HG02981 (cell line): ENCODE data around the gene SOWAHC.
"Not testable (repeated sequence)": the region's sequence is repeated elsewhere in the genome, so short reads cannot be mapped to it uniquely, and the experiment has no call there.

Experiments
- ATAC-seq: cut with Tn5 transposase; IDR thresholded peaks from one replicate; pipeline ENCODE4 v1.9.1; 2021; ENCODE audit warnings: mild to moderate bottlenecking, moderate library complexity; ENCODE audit not compliant: unreplicated experiment

The SOWAHC gene, protein sequence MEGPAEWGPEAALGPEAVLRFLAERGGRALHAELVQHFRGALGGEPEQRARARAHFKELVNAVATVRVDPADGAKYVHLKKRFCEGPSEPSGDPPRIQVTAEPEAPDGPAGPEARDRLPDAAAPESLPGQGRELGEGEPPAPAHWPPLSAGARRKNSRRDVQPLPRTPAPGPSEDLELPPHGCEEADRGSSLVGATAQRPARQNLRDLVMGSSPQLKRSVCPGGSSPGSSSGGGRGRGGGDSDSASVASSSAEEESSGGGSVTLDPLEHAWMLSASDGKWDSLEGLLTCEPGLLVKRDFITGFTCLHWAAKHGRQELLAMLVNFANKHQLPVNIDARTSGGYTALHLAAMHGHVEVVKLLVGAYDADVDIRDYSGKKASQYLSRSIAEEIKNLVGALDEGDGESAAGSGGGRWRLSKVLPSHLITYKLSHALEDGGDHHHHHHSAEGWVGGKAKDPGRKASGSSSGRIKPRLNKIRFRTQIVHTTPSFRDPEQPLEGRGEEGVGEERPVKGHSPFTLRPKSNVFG

DNA sequence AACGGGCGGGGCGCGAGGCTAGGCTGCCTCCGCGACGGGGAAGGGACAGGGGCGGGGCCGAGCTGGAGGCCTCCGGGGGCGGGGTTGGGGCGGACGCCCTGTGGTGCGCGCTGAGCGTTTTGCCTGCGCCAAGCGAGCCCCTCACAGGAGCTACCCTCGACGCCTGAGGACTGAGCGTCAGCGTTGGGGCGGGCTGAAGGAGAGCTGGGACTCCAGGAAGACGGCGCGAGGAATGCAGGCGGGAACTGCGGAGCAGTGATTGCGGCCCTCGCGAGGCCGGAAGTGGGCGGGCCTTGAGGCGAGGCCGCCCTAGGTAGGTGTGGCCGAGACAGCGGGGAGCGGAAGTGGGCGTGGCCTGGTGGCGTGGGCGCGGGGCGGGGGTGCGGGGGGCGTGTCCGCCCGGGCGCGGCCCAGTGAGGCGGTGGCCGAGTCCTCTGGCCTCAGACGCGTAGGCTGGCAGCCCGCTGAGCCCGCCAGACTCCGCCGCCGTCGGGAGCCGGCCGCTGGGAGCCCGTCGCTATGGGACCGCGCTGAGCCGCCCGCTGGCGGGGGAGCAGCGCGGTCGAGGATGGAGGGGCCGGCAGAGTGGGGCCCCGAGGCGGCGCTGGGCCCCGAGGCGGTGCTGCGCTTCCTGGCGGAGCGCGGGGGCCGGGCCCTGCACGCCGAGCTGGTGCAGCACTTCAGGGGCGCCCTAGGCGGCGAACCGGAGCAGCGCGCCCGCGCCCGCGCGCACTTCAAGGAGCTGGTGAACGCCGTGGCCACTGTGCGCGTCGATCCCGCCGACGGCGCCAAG lies at the start of gene SOWAHC, which contains the start of gene SEPTIN10:
SOWAHC (plus strand) TSS at position 443 of the 793 bp plus-strand sequence; CDS start at position 569, 126 bp downstream.
SEPTIN10 (minus strand) TSS at position 45 of the 793 bp plus-strand sequence. CDS start 139 bp downstream, outside the sequence.
- ATAC-seq: peak; percentile 78

DNA sequence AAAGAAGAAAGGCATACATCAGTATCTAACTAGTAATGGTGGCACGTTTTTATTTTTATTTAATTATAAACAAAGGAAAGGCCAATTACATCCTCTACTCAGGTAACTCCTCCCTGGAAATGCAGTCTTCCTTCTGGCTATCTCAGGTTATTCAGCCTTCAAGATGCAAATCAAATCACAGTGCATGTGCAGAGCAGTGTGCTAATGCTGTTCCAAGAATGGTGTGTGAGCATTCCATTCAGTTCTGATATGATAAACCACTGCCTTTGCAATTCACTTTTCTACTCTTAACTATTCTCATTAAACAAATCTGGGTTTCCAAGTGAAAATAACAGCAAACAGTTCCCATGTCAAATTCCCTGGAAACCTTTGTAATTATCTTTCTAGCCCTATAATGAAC lies 38.8 kb upstream of the SOWAHC start:
- ATAC-seq: no peak

DNA sequence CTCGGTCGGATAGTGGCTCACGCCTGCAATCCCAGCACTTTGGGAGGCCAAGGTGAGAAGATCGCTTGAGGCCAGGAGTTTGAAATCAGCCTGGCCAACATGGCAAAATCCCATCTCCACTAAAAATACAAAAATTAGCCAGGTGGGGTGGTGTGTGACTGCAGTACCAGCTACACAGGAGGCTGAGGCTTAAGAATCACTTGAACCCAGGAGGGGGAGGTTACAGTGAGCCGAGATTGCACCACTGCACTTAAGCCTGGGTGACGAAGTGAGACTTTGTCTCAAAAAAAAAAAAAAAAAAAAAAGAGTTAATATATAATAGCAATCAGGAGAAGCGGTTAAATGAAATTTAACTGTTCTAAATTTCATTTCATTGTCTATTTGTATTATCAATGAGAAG lies 36.5 kb upstream of the SOWAHC start:
- not testable (repeated sequence) for ATAC-seq

DNA sequence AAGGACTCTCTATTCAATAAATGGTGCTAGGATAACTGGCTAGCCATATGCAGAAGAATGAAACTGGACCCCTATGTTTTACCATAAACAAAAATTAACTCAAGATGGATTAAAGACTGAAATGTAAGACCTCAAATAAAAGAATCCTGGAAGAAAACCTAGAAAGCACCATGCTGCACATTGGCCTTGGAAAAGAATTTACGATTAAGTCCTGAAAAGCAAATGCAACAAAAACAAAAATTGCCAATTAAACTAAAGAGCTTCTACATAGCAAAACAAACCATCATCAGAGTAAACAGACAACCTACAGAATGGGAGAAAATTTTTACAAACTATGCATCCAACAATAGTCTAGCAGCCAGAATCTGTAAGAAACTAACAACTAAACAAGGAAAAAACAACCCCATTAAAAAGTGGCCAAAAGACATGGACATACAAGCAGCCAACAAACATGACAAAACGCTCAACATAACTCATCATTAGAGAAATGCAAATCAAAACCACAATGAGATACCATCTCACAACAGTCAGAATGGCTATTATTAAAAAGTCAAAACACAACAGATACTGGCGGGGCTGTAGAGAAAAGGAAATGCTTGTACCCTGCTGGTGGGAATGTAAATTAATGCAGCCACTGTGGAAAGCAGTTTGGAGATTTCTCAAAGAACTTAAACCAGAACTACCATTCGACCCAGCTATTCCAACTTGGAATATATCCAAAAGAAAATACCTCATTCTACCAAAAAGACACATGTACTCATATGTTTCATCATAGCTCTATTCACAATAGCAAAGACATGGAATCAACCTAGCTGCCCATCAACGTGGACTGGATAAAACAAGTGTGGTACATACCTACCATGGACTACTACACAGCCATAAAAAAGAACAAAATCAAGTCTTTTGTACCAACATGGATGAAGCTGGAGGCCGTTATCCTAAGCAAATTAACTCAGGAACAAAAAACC lies 31.0 kb upstream of the SOWAHC start:
- no peak for ATAC-seq

DNA sequence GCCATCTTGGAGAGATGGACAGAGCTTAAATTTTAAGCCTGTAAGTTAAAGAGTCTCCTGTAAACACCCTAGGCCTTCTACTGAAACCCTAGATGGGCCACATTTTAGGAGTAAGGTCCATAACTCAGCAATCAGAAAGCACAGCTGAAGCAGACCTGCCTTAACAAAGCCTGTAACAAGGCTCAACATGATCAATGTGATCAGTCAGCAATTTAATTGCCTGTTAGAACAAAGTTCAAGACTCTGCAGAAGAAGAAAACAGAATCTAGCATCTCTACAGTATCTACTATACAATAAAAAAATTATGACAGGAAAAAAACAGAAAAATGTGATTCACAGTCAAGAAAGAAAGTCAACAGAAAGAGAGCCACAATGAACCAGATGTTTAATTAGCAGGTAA lies 27.5 kb upstream of the SOWAHC start:
- ATAC-seq: no peak

DNA sequence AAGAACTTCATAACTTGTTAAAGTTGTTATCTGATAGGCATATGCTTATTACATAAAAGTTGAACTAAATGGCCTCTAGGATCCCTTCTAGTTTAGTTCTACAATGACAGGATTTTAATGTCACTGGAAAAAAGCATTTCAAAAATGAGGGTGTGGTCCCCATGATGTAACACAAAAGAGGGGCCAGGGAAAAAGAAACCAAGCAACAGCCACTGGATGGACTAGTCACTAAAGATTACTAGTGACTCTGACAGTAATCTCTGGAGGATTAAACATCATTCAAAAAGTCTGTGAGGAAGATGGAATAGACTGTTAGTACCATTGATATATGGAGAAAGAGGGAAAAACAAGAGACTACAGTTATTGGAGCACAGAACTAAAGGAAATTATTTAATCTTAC lies 23.0 kb upstream of the SOWAHC start:
- ATAC-seq: no peak

DNA sequence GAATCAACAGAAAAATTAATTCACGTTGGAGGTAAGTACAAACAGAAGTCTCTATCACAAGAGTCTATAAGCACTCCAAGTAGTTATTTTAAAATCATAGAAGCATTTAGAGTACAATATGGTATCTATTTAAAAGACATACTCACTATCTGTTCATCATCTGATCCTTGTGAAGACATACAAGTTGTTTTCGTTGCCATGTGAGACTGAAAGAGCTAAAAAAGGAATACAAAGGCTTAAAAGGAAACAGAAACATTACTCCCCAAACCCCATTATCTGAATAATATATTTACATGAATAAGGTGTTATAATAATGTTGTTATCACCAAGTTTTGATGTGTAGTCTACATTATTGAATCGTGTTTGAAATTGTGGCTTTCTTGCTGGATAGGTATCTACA lies 21.3 kb upstream of the SOWAHC start:
- ATAC-seq: no peak

DNA sequence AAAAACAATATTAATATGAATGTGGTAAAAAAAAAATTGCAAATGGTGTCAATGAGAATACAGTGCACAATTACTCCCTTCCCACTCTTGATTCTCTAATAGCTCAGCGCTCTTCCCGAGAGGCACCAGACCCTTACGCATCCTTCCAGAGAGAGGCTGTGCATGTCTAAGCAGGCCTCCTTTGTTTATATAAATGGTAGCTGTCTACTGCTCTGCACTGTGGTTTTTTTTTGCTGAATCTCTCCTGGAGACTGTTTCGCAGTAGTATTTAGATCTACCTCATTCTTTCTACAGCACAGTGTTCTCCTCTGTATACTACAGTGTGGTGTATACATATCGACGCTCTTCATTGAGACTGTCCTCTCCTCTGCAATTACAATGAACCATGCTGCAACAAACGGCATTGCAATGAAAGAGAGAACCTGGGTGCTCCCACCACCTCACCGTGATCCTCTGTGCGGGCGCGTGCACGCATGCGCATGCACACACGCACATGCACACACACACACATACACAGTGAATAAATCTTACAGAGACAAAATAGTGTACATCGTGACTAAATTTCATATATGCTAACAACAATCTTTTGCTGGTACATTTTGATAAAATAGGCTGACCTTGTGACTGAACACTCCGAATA lies 19.8 kb upstream of the SOWAHC start:
- ATAC-seq: no peak

DNA sequence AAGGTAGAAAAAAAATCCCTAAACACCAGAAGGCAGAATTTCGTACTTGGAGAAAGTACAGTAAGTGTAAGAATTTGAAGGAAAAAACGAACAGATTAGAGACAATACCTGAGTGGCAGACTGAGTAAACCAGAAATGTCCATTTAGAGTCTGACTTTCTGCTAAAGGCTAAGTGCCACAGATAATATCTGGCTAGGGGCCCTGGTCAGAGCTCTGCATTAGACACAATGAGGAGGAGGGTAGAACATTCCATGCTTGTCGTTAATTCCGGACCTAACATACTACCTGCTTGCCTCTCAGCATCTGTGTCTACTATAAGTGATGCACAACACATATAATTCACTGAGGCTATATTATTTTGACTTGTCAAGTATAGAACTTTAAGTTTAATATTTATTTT lies 18.5 kb upstream of the SOWAHC start:
- ATAC-seq: no peak

DNA sequence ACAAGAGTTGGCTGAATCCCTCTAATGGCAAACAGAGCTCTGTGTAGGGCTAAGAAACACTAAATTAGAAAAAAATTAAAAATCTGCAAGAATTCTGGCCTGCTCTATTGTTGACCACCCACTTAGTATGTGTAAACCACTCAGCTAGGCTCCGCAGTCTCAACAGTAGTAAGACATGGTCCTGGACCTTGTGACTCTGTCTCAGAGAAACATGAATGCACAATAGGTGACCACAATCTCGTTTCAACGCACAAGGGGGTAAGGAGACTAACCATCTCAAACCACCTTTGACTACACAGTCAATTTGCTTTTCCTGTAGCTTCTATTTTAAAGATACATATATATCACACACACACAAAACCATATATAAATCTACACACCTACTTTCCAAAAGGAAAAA lies 16.9 kb upstream of the SOWAHC start:
- ATAC-seq: no peak

DNA sequence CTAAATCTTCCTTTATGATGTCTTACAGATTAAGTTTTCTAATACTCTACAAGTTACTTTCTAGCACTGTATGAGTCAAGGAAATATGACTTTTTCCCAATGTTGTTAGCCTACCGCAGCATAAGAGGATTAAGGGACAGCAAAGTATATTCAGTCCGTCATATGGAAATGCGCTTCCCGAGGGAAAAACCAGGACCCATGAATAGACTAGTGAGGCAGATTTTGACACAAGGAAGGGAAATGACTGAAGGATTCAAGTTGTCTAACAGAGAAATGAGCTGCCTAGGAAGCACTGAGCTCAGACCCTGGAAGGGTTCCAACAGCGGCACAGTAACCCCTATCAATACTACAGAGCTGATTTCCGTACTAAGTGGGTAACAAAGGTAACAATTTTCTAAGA lies 12.4 kb upstream of the SOWAHC start:
- ATAC-seq: no peak

DNA sequence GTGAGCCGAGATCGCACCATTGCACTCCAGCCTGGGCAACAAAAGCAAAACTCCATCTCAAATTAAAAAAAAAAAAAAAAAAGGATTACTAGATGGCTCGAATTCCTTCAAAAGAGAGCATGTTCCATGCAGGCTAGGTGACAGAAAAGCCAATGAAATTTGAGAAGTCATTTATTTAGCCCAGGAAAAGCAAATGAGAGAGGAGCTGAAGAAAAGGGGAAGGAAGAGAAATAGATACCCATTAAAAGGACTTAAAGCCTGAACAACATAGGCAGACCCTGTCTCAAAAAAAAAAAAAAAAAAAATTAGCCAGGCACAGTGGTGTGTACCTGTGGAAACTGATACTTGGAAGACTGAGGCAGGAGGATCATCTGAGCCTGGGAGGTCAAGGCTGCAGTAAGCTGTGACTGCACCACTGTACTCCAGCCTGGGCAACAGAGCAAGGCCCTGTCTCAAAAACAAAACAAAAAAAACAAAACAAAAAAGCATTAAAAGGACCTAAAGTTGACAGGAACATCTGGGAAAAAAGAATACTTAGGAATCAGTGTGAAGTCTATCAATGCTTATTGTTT lies 11.5 kb upstream of the SOWAHC start:
- ATAC-seq: no peak

DNA sequence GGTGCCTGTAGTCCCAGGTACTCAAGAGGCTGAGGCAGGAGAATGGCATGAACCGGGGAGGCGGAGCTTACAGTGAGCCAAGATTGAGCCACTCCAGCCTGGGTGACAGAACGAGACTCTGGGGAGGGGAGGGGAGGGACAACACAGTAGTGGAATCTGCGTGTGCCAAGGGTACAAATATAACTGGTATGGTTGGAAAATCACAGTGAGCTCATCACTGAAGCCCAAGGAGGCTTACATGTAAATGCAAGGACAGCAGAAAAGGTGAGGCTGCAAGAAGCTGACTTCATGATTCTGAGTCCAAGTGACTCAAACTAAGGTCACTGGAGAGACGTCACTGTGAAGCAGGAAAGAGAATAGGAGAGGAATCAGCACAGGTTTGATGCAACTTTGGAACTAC lies 9.6 kb upstream of the SOWAHC start:
- ATAC-seq: no peak

DNA sequence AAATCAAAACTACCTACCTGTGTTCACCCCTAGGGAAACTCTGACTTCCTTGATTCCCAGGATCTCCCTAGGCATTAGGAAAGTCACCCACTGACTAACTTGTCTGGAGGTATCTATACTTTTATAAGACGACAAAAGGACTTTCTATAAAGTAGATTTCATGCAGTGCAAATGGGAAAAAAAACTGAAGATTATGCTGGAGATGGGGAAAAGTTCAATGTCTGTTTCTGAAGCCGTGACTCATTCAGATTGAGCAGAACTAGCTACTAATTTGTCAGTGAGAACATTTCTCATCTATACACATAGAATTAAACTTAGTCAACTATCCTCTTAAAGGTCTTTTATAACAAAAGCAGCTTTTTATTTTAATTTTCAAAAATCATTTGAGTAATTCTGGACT lies 6.4 kb upstream of the SOWAHC start:
- no peak for ATAC-seq

DNA sequence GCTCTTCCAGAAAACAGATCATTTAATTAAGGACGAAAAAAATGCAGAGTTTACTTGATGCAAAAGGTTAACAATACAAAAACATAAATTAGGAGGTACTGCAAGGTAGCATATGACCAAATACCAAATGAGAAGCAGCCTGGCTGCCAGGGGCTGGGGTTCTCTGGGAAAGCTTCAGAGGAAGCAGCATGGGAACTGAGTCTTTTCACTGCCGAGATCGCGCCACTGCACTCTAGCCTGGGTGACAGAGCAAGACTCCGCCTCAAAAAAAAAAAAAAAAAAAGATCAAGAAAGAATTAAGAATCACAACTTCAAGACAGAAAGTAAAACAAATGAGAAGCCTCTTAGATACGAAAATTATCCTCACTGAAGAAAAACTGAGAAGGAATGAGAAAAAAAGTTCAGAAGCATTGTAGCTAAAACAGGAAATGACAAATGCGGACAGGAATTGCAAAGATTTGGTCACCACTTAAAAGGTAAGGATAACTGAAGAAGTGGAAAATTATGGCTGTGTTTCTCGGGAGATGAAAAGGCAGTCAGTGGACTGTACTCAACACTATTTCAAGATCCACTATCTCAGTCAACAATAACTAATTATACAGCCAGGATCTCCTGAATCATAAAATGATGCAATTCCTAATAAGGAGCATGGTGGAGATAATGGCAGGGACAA lies 4.7 kb upstream of the SOWAHC start:
- ATAC-seq: no peak

DNA sequence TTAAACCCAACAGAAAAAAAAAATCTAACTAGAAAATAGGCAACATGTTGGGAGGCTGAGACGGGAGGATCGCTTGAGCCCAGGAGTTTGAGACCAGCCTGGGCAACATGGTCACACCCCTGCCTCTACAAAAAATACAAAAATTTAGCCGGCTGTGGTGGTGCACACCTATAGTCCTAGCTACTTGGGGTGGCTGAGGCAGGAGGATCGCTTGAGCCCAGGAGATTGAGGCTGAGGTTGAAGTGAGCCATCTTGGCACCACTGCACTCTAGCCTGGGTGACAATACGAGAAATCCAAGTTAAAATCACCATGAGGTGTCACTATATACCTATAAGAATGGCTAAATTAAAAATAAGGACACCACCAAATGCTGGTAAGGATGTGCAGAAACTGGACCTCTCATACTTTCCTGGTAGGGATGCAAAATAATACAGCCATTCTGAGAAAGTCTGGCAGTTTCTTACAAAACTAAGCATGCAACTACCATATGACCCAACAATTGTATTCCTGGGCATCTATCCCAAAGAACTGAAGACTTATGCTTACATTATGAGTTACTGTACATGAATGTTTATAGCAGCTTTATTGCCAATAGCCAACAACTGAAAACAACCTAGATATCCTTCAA lies 2.6 kb upstream of the SOWAHC start:
- ATAC-seq: no peak

DNA sequence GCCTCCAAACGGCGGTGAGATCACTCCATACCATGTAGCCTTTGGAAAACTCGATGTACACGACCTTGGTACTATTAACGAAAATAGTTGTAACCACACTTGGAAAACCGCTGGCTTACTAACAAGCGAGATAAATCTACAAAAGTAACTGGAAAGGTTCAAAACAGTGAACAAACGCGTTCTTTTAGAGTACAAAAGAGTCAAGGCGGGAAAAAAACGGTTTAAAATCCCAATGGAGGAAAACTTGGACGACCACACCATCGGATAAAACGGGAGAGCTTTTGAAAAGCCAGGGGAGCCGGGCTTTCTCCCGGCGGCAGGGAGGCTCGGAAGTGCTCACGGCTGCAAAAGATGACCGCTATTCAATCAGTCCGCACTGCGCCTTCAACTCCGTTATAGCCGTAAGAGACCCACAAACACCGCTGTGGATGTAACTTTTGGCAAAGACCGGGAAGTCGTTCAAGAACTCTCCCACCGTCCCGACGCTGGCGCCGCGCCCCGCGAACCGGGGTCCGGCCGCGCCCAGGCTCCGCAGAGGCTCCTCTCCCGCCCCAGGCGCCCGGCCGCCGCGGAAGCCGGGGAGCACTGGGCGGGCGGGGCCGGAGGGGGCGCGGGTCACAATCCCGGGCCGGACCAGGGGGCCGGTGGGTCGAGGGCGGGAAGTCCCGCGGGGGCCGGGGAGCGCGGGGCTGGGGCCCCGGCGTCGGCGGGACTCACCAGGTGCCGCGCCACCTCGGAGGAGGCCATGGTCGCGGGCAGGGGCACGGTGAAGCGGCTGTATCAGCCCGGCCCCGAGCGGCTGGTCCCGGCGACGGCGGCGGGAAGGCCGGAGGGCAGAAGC lies 863 bp upstream of the SOWAHC start:
- peak; percentile 13 for ATAC-seq
